Stimulated activated CD4-positive, alpha-beta T cell treated with anti-CD3 and anti-CD28 coated beads, Interleukin-15, amount 100 ng/mL, for 48 hours (primary cell): ENCODE results near the gene HTRA3.
"Not testable (repeated sequence)": the region's sequence is repeated elsewhere in the genome, so short reads cannot be mapped to it uniquely, and the experiment has no call there.

ENCODE experiments used
- DNase-seq, 2 donors: peaks; one replicate each; pipeline ENCODE4 v3.0.0-alpha.2; 2020; ENCODE audit warnings: low read depth in 2 of 2

Gene HTRA3

DNA sequence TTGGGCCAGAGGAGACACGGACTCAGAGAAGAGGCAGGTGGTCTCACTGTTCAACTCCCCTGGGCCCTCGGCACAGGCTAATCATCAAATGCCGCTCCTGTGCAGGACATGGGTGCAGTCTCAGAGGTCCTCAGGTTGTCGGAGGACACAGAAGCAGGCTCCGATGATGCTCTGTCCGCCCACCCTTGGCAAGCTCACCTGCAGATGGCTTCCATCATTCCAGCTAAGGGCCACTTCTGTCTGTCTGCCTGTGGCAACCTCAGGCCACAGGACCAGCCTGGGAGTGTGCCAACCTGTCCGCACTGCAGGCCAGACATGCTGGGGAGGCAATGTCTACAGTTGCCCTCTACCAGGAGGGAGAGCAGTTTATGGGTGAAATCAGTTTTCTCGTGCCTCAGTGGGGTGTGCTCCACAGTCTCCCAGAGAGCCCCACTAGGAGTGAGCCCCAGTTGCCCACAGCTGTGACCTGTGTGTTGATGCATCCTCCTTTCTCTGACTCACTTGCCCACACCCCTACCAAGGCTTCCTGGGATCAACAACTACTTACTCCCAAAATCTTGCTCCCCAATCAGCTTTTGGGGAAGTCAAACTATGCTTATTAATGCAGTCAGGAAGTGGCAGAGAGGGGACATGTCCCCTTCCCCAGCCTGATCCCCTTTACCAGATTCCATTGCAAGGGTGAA is 55.9 kb downstream of the HTRA3 start:
- no peak for DNase-seq

DNA sequence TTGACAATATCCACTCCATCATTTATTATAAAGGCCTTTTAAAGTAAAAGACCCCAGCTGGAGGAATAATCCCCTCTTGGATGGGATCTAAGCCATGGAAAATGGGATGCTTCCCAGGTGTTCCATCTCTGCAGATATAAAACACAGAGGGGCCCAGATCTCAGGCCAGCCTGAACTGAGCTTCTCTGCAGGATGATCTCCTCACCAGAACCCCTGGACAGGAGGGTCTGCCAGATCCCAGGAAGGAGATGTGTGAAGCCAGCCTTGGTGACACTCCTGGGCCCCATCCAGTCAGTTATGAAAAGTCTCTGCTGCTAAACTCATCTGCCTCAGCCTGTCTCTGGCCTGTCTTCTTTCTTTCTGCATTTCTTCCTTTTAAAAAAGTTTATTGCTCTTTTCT is 56.7 kb downstream of the HTRA3 start:
- no peak for DNase-seq

DNA sequence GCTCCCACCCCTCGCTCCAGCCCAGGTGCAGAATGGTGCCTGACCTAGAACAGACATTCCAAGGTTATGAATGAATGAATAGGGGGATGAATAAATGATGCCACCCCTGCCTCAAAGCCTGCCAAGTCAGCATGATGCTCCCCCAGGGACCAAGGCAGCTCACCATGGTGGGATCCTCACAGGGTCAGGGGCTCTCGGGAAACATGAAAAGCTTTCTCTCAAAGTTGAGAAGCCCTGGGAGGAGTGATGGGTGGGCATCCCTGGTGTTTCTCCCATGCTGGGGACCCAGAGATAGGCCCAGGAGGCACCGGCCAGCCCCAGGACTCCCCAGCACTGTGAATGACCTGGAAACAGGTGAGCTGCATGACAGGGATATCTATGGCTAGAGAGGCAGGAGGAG is 58.9 kb downstream of the HTRA3 start:
- no peak for DNase-seq

DNA sequence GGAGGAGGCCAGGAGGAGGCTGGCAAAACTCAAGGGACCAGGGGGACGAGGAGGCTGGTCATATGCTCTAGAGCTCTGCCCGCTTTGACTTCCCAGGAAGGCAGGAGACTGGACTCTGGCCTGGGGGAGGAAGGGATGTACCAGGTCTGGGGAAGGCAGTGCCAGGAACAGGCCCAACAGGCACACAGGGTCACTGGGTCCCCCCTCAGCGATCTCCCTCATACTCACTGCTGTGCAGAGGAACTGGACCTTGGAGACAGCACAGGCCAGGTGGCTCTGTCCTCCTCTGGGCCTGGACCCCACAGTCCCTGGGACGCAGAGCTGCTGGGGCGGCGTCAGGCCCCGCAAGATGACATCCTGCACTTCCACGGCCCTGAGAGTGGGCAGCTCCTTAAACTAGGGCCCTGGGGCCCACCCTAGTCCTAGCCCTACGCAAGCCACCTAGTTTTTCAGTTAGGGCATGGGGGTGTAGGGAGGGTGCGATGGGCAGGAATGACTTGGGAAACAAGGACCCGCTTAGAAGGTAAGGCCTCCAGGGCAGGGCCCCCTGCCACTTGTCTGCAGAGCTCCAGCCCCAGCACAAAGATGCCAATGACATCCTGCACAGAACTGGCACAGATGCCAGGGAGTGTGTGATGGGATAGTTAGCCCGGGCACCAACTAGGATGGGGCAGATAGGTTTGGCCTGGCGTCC is 59.5 kb downstream of the HTRA3 start:
- no peak for DNase-seq

DNA sequence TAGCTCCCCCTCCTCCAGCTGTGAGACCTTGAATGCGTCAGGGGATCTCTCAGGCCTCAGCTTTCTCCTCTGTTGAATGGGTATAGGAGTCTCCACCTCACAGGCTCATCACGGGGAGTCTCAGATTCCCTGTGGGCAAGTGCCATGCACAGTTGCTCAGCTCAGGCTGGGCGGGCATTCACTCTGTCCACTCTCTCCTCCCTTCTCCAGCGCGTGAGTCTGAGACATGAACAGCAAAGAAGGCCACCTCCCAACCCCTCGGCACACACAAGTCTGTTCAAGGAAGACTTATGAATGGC is 60.0 kb downstream of the HTRA3 start:
- DNase-seq, result no peak

DNA sequence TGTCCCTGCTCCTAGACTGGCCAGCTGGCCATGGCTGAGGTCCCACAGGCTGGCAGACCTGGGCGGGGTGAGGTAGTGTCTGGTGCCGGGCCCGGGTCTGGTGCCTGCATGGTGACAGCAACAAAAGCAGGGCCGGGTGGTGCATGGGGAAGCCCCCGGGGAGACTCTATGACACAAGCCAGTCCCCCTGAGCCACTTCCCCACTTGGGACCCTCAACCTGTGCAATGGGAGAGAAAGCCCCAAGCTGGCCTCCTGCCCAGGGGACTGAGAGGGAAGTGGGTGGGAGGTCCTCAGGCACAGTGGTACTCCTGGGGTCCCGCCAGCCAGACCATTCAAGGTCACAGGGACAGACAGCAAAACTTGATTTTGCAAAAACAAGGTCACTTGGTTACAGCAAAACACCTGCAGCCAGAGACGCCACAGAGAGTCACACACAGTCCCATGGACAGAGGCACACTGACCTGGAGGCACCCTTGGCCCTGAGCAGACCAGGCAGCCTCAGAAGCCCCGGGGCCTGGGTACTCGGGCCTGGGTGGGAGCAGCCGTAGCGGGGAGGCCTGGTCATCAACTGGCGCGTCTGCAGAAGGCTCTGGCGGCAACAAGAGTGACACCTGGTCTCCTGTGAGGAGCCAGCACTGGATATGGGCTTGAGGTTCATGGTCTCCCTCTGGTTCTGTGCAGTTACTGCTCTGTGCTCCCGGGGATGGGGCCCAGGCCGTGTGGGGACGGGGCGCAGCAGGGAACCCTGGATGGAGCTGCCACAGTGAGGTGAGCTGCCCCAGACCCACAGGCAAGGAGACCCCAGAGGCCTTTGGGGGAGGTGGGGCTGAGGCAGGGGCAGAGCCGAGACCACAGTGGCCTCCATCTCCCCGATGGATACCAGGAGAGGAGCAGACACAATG is 60.6 kb downstream of the HTRA3 start:
- no peak for DNase-seq

DNA sequence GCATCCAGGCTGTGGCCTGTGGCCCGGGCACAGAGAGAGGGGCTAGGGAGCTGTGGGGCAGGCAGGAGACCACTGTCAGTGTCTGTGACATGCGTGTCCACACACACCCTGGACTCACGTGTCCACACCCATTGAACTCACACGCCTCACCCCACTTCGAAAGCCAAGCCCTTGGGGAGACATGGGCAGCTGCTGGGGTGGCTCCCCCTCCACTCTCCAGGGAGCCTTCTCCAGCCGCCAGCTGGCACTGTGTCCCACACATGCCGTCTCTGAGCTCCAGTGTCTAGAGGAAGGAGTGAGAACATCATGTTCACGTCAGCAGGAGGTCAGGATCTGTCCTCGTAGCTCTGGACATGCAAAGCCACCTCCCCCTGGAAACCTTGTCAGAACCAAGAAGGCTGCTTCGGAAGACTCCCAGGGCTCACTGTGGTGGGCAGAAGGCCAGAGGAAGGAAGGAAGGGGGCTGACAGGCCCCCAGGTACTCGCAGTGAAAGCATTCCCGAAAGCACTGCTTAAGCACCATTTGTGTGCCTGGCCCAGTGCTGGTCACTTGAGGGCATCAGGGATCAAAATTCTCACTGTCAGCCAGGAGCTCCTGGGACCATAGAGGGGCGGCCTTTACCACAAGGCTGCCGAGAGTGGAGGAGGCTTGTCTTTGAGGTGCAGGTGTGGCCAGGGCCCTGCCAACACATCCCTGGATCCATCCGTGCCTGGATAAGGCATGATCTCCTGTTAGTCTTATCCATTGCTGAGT is 61.4 kb downstream of the HTRA3 start:
- no peak for DNase-seq

DNA sequence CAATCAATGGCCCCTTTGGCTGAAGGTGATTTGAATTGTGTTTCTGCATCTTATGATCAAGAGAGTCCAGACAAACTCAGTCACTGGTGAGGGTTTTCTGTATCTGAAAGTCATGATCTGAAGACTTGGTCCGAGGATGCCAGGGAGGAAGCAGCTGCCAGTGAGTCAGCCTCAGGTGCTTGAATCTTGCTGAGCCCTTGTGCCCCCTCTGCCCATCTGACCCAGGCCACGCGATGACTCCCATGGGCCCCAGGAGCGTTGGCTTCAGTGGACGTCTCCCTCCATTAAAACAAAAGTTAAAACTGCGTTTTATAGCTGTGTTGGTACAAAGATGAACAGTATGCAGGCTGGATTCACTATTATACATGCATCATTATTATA is 62.0 kb downstream of the HTRA3 start:
- no peak for DNase-seq

DNA sequence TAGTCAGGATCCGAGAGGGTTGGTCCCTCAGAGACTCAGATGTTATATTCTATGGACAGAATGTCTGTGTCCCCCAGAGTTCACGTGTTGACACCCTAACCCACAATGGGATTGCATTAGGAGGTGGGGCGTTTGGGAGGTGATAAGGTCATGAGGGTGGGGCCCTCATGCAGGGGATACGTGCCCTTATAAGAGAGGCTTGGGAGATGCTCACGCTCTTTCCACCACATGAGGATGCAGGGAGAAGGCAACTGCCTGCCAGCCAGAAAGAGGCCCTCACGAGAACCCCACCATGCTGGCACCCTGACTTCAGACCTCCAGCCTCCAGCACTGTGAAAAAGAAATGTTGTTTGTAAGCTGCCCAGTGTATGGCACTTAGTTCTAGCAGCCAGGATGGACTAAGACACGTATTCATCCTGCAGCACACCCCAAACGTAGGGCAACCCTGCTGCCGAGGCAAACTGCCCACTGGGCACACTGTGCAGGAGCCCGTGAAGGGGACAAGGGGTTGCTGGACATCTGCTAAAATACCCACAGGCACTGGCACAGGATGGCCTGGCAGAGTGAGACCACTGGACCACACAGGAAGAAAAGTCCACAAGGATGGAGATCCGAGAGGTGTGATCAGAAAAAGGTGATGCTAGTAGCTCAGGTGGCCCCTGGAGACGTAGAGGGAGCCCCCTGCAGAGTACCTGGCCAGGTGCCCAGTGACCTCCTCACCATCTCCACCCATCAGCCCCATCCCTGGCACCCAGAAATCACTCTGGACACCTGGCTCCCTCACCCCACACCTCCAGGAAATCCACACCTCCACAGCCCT is 62.7 kb downstream of the HTRA3 start:
- DNase-seq, result no peak

DNA sequence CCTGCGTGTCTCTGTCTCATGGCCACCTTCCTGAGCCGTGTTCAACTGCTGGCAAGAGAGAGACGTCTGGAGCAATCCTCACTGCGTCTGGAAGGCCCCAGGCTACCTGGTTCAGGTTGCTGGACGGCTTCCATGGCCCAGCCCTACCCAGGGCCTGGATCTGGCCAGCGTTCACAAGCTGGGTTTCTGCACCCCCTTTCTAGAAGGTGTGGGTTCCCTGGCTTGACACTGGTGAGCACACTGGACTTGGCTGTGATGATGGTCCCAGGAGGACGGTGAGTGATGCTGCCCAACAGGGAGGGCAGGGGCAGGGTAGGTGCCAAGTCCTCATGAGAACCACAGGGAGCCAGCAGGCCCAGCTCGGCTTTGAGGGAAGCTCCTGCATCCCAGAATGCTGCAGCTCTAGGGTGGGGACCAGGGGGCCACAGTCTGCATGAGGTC is 63.4 kb downstream of the HTRA3 start:
- DNase-seq, result no peak

DNA sequence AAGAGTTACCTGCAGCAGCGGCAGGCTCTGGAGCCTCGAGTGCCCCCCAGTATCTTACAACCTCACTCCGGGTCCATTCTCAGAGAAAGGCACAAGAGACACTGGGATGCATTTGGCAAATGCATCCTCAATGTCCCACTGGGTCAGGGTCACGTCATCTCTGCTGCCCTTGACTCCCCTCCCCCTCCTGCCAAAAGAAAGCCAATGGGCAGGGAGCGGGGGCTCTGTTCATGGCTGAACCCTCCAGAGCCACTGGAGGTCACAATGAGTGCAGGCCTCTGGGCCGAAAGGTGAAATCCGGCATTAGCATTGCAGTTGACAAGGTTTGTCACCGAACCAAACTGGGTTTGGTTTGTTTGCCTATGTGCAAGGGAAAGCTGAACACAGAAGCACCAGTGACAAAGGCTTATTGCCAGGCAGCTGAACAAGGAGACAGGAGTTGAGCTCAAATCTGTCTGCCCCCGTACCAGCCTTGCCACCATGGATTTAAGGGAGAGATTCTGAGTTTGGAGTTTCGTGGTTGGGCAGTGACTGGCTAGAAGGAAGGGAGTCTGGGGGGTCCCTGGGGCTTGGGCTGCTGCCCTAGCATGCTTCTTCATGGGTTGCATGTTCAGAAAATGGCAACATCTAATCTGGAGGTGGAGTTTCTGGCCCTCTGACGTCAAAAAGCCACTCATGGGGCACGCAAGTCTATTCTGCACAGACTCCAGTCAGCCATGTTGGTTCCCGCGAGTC is 64.3 kb downstream of the HTRA3 start:
- DNase-seq, result no peak

DNA sequence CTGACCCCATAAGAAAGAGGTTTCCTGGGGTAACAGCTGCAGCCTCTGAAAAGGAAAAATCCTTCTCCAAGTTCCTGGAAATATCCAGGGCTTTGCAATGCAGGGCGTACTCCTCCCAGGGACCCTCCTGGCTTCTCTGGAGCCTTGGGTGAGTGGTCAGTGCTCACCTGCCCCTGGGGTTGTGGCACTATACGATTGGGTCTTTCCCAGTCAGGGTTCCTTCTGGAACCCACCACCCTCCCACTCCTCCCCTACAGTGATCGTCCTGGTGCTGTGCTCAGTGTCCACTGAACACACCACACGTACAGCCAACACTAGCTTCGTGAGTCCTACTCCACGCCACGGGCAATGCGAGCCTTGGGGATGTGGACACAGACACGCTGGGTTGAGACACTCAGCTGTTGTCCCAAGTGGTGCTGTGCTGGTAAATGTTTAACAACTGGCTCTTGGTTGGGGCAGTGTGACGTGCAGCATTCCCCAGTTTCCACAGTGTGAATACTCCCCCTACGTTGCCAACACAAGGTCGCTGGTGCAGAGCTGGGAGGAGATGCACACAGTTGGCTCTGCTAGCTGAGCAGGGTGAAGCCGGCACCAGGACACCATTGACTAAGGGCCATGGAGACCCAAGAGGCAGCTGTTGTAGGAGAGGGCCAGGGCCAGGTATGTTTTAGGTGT is 65.4 kb downstream of the HTRA3 start:
- DNase-seq, result no peak

DNA sequence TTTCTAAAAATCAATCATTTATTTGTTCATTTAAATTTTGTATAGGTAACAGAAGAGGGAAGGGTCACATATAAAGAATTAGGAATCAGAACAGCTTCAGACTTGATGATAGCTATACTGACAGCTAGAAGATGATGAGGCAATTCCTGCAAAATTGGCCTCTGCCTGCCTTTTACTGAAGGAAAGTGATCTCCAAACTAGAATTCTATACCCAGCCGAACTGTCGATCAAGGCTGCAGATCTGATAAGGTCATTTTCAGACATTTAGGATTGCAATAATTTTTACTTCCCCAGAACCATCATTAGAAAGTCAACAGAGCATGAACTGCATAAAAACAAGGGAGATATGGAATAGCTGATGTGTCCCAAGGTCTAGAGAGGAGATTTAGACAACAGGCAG is 66.3 kb downstream of the HTRA3 start:
- no peak for DNase-seq

DNA sequence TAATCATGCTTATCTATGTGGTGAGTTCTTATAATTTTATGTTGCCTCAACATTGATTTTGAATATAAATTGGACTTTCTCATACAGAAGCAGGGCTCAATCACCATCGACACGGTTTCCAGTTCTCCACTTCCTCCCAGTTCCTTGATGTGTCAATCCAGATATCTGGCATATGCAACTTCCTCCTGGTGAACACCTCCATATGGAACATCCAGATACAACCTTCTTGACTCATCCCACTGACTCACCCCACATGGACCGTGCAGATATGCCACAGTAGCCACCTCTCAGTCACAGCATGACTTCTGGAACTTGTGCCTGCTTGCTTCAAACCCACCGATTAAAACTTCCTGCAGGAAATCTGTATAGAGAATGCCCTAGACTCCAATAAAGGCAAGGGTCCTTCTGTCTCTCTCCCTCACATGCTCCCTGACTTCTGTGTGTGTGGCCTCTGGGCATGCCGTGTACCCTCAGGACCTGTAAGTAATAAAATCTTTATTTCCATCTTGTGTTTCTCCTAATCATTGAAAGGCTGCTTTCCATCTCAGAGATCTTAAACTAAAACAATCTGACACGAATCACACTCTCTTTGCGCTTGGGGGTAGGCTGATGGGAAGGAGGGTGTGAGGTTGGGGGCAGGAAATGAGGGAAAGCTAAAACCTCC is 67.0 kb downstream of the HTRA3 start:
- no peak for DNase-seq

DNA sequence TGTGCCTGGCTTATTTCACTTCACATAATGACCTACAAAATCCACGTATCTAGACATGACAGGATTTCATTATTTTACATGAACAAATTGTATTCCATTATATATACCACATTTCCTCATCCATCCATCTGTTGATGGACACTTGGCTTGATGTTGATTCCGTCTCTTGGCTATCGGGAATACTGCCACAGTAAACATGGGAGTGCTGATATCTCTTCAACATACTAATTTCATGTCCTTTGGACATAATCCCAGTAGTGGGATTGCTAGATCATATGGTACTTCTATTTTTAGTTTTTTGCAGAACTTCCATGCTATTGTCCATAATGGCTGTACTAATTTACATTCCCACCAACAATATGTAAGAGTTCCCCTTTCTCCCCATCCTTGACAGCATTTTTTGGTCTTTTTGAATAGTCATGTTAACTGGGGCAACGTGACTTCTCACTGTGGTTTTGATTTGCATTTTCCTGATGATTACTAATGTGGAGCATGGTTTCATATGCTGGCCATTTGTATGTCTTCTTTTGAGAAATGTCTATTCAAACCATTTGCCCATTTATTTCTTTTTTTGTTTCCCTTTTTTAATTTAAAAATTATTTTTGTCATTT is 68.9 kb downstream of the HTRA3 start:
- no peak for DNase-seq

DNA sequence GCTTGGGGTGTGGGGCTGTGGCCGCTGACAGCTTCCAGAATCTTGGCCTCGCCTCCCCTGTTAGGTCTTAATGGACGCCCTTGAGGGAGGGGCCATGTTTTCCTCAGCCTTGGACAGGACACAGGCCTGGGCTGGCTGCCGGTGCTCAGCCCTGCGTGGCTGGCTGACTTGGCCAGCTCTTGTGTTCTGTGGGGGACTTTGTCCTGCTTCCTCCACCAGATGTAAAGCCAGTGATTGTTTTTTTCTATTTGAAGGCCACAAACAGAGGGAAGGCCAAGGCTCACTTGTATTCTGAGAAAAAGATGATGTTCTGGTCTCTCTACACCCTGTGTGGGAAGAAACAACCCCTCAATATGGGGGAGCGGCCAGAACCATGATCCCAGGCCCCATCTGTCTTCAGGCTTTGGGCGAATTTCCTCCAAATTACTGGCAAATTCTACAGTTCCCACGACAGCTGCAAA is 71.3 kb downstream of the HTRA3 start:
- no peak for DNase-seq

DNA sequence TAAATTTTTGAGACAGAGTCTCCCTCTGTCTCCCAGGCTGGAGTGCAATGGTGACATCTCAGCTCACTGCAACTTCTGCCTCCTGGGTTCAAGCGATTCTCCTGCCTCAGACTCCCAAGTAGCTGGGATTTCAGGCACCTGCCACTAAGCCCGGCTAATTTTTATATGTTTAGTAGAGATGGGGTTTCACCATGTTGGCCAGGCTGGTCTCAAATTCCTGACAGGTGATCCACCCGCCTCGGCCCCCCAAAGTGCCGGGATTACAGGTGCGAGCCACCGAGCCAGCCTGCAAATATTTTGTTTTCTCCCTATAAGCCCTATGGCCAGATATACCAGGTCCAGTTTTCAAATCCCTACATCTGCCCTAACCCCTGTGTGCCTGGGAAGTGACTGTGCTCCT is 71.7 kb downstream of the HTRA3 start:
- not testable (repeated sequence) for DNase-seq

DNA sequence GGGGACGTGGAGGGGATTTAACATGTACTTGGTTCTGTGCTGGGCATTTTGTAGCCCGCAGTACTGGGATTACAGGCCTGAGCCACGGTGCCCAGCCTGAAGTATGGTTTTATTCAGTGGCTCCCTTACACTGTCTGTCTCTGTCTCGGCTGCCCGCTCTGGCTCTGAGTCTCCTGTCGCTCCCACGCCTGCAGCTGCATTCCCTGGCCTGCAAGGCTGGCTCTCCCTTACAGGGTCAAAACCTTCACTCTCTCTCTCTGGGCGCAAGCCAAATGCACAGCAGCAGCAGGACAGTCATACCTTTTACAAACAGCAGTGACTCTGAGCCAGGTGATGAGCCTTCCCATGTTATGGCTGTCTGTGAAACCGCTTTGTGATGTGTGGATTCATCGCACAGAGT is 72.1 kb downstream of the HTRA3 start:
- no peak for DNase-seq
